ENCODE measurements around the gene LRFN3.
"Not testable (repeated sequence)": the region's sequence is repeated elsewhere in the genome, so short reads cannot be mapped to it uniquely, and the experiment has no call there.

The LRFN3 gene

GRCh38 chr19:35963514-35963913, 27.3 kb downstream of the LRFN3 start:
- DNase-seq (ENCODE audit: low read depth in 1 of 2, low spot score in 1 of 2): no peak

GRCh38 chr19:35966771-35967170, 30.6 kb downstream of the LRFN3 start:
- no peak for DNase-seq (ENCODE audit: low read depth in 1 of 2, low spot score in 1 of 2)

- DNase-seq (ENCODE audit: low read depth in 1 of 2, low spot score in 1 of 2): no peak
Observed at GRCh38 chr19:35973487-35973886, 37.3 kb downstream of the LRFN3 start.

- no peak for DNase-seq (ENCODE audit: low read depth in 1 of 2, low spot score in 1 of 2)
Observed at GRCh38 chr19:35975608-35976214, 39.5 kb downstream of the LRFN3 start.

- no peak for DNase-seq (ENCODE audit: low read depth in 1 of 2, low spot score in 1 of 2)
Observed at GRCh38 chr19:35977446-35978222, 41.5 kb downstream of the LRFN3 start.

- no peak for DNase-seq (ENCODE audit: low read depth in 1 of 2, low spot score in 1 of 2)
Observed at GRCh38 chr19:35978271-35978670, 42.1 kb downstream of the LRFN3 start.

GRCh38 chr19:35978832-35979365, 42.7 kb downstream of the LRFN3 start:
- no peak for DNase-seq (ENCODE audit: low read depth in 1 of 2, low spot score in 1 of 2)

- DNase-seq (ENCODE audit: low read depth in 1 of 2, low spot score in 1 of 2): not testable (repeated sequence)
Observed at GRCh38 chr19:35980997-35981396, 44.8 kb downstream of the LRFN3 start.

- DNase-seq (ENCODE audit: low read depth in 1 of 2, low spot score in 1 of 2): no peak
Observed at GRCh38 chr19:35983177-35983576, 47.0 kb downstream of the LRFN3 start.

GRCh38 chr19:35986111-35986510, 49.9 kb downstream of the LRFN3 start:
- DNase-seq (ENCODE audit: low read depth in 1 of 2, low spot score in 1 of 2): no peak

GRCh38 chr19:35986664-35987570, 50.7 kb downstream of the LRFN3 start:
- no peak for DNase-seq (ENCODE audit: low read depth in 1 of 2, low spot score in 1 of 2)

GRCh38 chr19:35987571-35987896, 51.4 kb downstream of the LRFN3 start:
- DNase-seq (ENCODE audit: low read depth in 1 of 2, low spot score in 1 of 2): no peak

- no peak for DNase-seq (ENCODE audit: low read depth in 1 of 2, low spot score in 1 of 2)
Observed at GRCh38 chr19:35988824-35989223, 52.6 kb downstream of the LRFN3 start.

- no peak for DNase-seq (ENCODE audit: low read depth in 1 of 2, low spot score in 1 of 2)
Observed at GRCh38 chr19:35990156-35990555, 54.0 kb downstream of the LRFN3 start.

- DNase-seq (ENCODE audit: low read depth in 1 of 2, low spot score in 1 of 2): no peak
Observed at GRCh38 chr19:35990771-35991730, 54.9 kb downstream of the LRFN3 start.

- no peak for DNase-seq (ENCODE audit: low read depth in 1 of 2, low spot score in 1 of 2)
Observed at GRCh38 chr19:35991731-35992450, 55.7 kb downstream of the LRFN3 start.

GRCh38 chr19:35992907-35993765, 57.0 kb downstream of the LRFN3 start:
- no peak for DNase-seq (ENCODE audit: low read depth in 1 of 2, low spot score in 1 of 2)

GRCh38 chr19:35993923-35994598, 57.9 kb downstream of the LRFN3 start:
- DNase-seq (ENCODE audit: low read depth in 1 of 2, low spot score in 1 of 2): no peak
